Muscle of leg (tissue), 11 donors: ENCODE data around the gene ALOX5. TPM values are rescaled to one million over a fixed set of nuclear protein-coding genes. Genes with fewer than 3 reads are reported as not detected.
"Not testable (repeated sequence)": the region's sequence is repeated elsewhere in the genome, so short reads cannot be mapped to it uniquely, and the experiment has no call there.

Experiments
- DNase-seq: peaks from one replicate; pipeline ENCODE4 v3.0.0; 2013
- H3K27ac ChIP-seq: one replicate; pipeline ENCODE4 v1.5.1; 2013; ENCODE audit warnings: mild to moderate bottlenecking, low read length, control low read depth
- H3K27me3 ChIP-seq: one replicate; pipeline ENCODE4 v1.6.1; 2013; ENCODE audit warnings: low read length; ENCODE audit not compliant: control insufficient read depth, insufficient read depth
- H3K36me3 ChIP-seq: one replicate; pipeline ENCODE4 v1.6.1; 2013; ENCODE audit warnings: low read length; ENCODE audit not compliant: control insufficient read depth, insufficient read depth
- H3K4me1 ChIP-seq: one replicate; pipeline ENCODE4 v1.6.1; 2013; ENCODE audit warnings: low read length; ENCODE audit not compliant: control insufficient read depth, insufficient read depth
- H3K4me3 ChIP-seq: one replicate; pipeline ENCODE4 v1.5.1; 2013; ENCODE audit warnings: low read length, control low read depth
- H3K9me3 ChIP-seq: replicated peaks from 2 replicates; pipeline ENCODE4 v1.6.1; 2013; ENCODE audit warnings: low read depth, low read length; ENCODE audit not compliant: control insufficient read depth
- WGBS: methylation state at CpG from one replicate; pipeline ENCODE4 v1.1.5; 2013; ENCODE audit warnings: missing lambda C conversion rate; ENCODE audit not compliant: insufficient coverage; 5-methylcytosine and 5-hydroxymethylcytosine counted together
- polyA plus RNA-seq, 8 donors: library from polyadenylated mRNA; unstranded; fragments of 120-200 nt; gene quantifications; one replicate each; pipeline versions ENCODE4 v1.2.1 to v1.2.3, GENCODE V29; 2013; ENCODE audit warnings: inconsistent platforms in 1 of 8, low replicate concordance in 1 of 8; ENCODE audit not compliant: insufficient read length in 8 of 8, insufficient read depth in 1 of 8
- total RNA-seq: library from RNA; stranded (reverse); fragments of 120-200 nt; gene quantifications from one replicate; pipeline ENCODE4 v1.2.4, GENCODE V29; 2013

ALOX5 gene
- total and polyA plus RNA-seq, 9 donors = 0.58 to 1.9 (median 1.2) TPM

GRCh38 chr10:45480294-45480693 is 106.3 kb downstream of the ALOX5 start:
- no peaks in the 10 kb centered on the region for H3K27me3 ChIP-seq
- no peak overlapping the region for H3K4me3 ChIP-seq
- WGBS = 100% methylated on average over 1 of the region's 2 CpGs
- peaks cover 18% of the 10 kb centered on the region for H3K9me3 ChIP-seq
- no peaks in the 10 kb centered on the region for H3K36me3 ChIP-seq
- no peak for DNase-seq
- H3K4me1 ChIP-seq = no peaks in the 10 kb centered on the region
- H3K27ac ChIP-seq = no peak overlapping the region

- H3K27ac ChIP-seq, H3K27me3 ChIP-seq, H3K4me3 ChIP-seq, DNase-seq, H3K4me1 ChIP-seq, H3K36me3 ChIP-seq: not testable (repeated sequence)
- peaks cover 15% of the 10 kb centered on the region for H3K9me3 ChIP-seq
- WGBS = 100% methylated on average over 1 of the region's 4 CpGs
These were observed 107.1 kb downstream of the ALOX5 start for GRCh38 chr10:45481100-45481499.

GRCh38 chr10:45483002-45483401 is 109.0 kb downstream of the ALOX5 start:
- Histone ChIP-seq H3K27me3 (no peaks in the 10 kb centered on the region), H3K27ac (no peak overlapping the region), H3K9me3 (peaks cover 3% of the 10 kb centered on the region), H3K36me3 (peaks cover 4% of the 10 kb centered on the region), H3K4me3 (no peak overlapping the region), H3K4me1 (no peaks in the 10 kb centered on the region)
- WGBS = no CpG with 5 or more reads among the region's 3 CpGs
- DNase-seq = no peak

- 100% methylated on average over 1 of the region's 2 CpGs for WGBS
- DNase-seq = no peak
- Histone ChIP-seq H3K4me1 (no peaks in the 10 kb centered on the region), H3K4me3 (no peak overlapping the region), H3K9me3 (no peaks in the 10 kb centered on the region), H3K27me3 (no peaks in the 10 kb centered on the region), H3K27ac (no peak overlapping the region), H3K36me3 (peaks cover 7% of the 10 kb centered on the region)
These were observed 113.7 kb downstream of the ALOX5 start for GRCh38 chr10:45487735-45488134.

- H3K4me1 ChIP-seq = no peaks in the 10 kb centered on the region
- H3K27me3 ChIP-seq = no peaks in the 10 kb centered on the region
- H3K4me3 ChIP-seq = no peak overlapping the region
- DNase-seq = no peak
- H3K27ac ChIP-seq = no peak overlapping the region
- peaks cover 7% of the 10 kb centered on the region for H3K36me3 ChIP-seq
- 90% methylated on average over 9 of the region's 10 CpGs for WGBS
- H3K9me3 ChIP-seq = no peaks in the 10 kb centered on the region
These were observed 114.3 kb downstream of the ALOX5 start for GRCh38 chr10:45488365-45488764.

GRCh38 chr10:45490277-45490676 is 116.3 kb downstream of the ALOX5 start:
- H3K4me1 ChIP-seq = no peaks in the 10 kb centered on the region
- no peak for DNase-seq
- peaks cover 7% of the 10 kb centered on the region for H3K36me3 ChIP-seq
- no peak overlapping the region for H3K4me3 ChIP-seq
- no peaks in the 10 kb centered on the region for H3K9me3 ChIP-seq
- H3K27ac ChIP-seq = no peak overlapping the region
- WGBS = no CpG with 5 or more reads among the region's 3 CpGs
- H3K27me3 ChIP-seq = no peaks in the 10 kb centered on the region

- no peak for DNase-seq
- WGBS = 100% methylated on average over 3 of the region's 7 CpGs
- Histone ChIP-seq H3K9me3 (peaks cover 4% of the 10 kb centered on the region), H3K4me1 (no peaks in the 10 kb centered on the region), H3K36me3 (peaks cover 7% of the 10 kb centered on the region), H3K4me3 (no peak overlapping the region), H3K27ac (no peak overlapping the region), H3K27me3 (no peaks in the 10 kb centered on the region)
These were observed 117.0 kb downstream of the ALOX5 start for GRCh38 chr10:45491061-45491460.

Other genes with a start within 250 kb of the ALOX5 start
- gene OR13A1, start 58.6 kb upstream of the ALOX5 start, total RNA-seq = not detected
- gene OR13A1, start 58.6 kb upstream of the ALOX5 start, polyA plus RNA-seq = under 1 TPM in 3 of 8 donors, not detected in 5; 0.06 to 0.09 (median 0.08) TPM